Stomach (tissue), 9 donors: Measurements from ENCODE around the gene PRRT2. TPM values are rescaled to one million over a fixed set of nuclear protein-coding genes. Genes with fewer than 3 reads are reported as not detected.
A peak's percentile ranks its signal among the peaks of the same experiment; 100 is the strongest.

Experiments
- DNase-seq, 2 donors: peaks; one replicate each; pipeline versions ENCODE4 v3.0.0 to v3.0.0-alpha.2; 2013 to 2019
- H3K27ac ChIP-seq, 5 donors: fragments of 200-600 bp in 4 of 5; sonication (generic) in 4 of 5; one replicate each; pipeline ENCODE4 v1.5.1; 2013 to 2019; ENCODE audit warnings: mild to moderate bottlenecking in 1 of 5, moderate library complexity in 1 of 5
- H3K27me3 ChIP-seq, 3 donors: fragments of 200-600 bp; sonication (generic); one replicate each; pipeline ENCODE4 v1.5.1; 2017 to 2019; ENCODE audit warnings: mixed run types in 1 of 3
- H3K36me3 ChIP-seq, 4 donors: fragments of 200-600 bp; sonication (generic); 1 replicate in 3 of 4; 2 replicates in 1 of 4; pipeline ENCODE4 v1.5.1; 2016 to 2019
- H3K4me1 ChIP-seq, 4 donors: fragments of 200-600 bp; sonication (generic); one replicate each; pipeline ENCODE4 v1.5.1; 2016 to 2019
- H3K4me3 ChIP-seq, 4 donors: fragments of 200-600 bp; sonication (generic) in 3 of 4; one replicate each; pipeline ENCODE4 v1.5.1; 2016 to 2019; ENCODE audit warnings: mild to moderate bottlenecking in 1 of 4
- H3K9me3 ChIP-seq, 4 donors: fragments of 200-600 bp; sonication (generic); one replicate each; pipeline ENCODE4 v1.5.1; 2016 to 2019
- CTCF ChIP-seq, 7 experiments: fragments of 450-650 bp in 4 of 7; fragments of 200-600 bp in 3 of 7; sonication (generic) in 3 of 7; IDR thresholded peaks; one replicate each; pipeline ENCODE4 v1.5.1; 2016 to 2019; ENCODE audit warnings: antibody characterized with exemption in 7 of 7, control low read depth in 2 of 7, mild to moderate bottlenecking in 1 of 7
- EP300 ChIP-seq: sonication (generic); formaldehyde crosslinking; IDR thresholded peaks from one replicate; pipeline ENCODE4 v1.6.1; 2017; ENCODE audit warnings: antibody characterized with exemption
- POLR2A ChIP-seq, 4 donors: fragments of 450-650 bp; IDR thresholded peaks; one replicate each; pipeline ENCODE4 v1.6.1; 2016; ENCODE audit warnings: antibody characterized with exemption in 4 of 4, control low read depth in 2 of 4, mild to moderate bottlenecking in 1 of 4, moderate library complexity in 1 of 4
- POLR2AphosphoS5 ChIP-seq, 3 donors: sonication (generic); formaldehyde crosslinking; IDR thresholded peaks; one replicate each; pipeline ENCODE4 v1.6.1; 2016; ENCODE audit warnings: antibody characterized with exemption in 3 of 3
- WGBS, 5 donors: extraction: QIAGEN DNeasy Blood & Tissue Kit in 3 of 5; methylation state at CpG; one replicate each; pipeline versions ENCODE4 v1.1.5 to v1.1.7; 2013 to 2018; 5-methylcytosine and 5-hydroxymethylcytosine counted together
- intact Hi-C: fragments of 100-400 bp; cut with DNase I; formaldehyde crosslinking; loops from one replicate; pipeline ENCODE4 v1.15.1; 2023; ENCODE audit warnings: low total_unique reads
- polyA plus RNA-seq, 3 donors: library from polyadenylated mRNA; stranded (reverse); fragments of 200-250 nt; gene quantifications; one replicate each; pipeline ENCODE4 v1.2.3, GENCODE V29; 2013
- total RNA-seq, 5 donors: library from RNA; depleted of rRNA; stranded (reverse); fragments of >200 nt; gene quantifications; one replicate each; pipeline versions ENCODE4 v1.1.0 to v1.2.3, GENCODE V29; 2014 to 2016
- donor health status: healthy with polysubstance abuse.
- donor health status: Bipolar disorder and iron deficiency.
- donor health status: healthy.

PRRT2 gene
- total and polyA plus RNA-seq, 8 donors: 0.62 to 17.4 (median 4.0) TPM; not detected in 3

GRCh38 chr16:29862383-29862883, 50.4 kb downstream of the PRRT2 start:
- DNase-seq: peak; percentile 34 to 62
- Histone ChIP-seq H3K9me3 (no peaks in the 10 kb centered on the region), H3K4me1 (peaks cover 15 to 46% (median 37%) of the 10 kb centered on the region in 4 donors), H3K4me3 (peak overlapping the region; percentile 94 to 99 (median 98)), H3K36me3 (peaks cover 23 to 38% (median 31%) of the 10 kb centered on the region in 4 donors), H3K27me3 (no peaks in the 10 kb centered on the region), H3K27ac (peak overlapping the region; percentile 85 to 96 (median 92))
- 1 to 2% (median 2%) methylated on average over 14 to 27 of the region's 27 CpGs for WGBS, 5 donors
- intact Hi-C loops: loop anchor here (10.0 kb wide), 1 partner anchor 162 kb away; the partner anchor contains the start of gene C16orf92
- TF ChIP-seq POLR2AphosphoS5 (IDR thresholded peaks at IDR 0.05) (no peak), CTCF (IDR thresholded peaks at IDR 0.05) (peak in 1 of 7 experiments; percentile 6)

GRCh38 chr16:29862884-29863668, 51.1 kb downstream of the PRRT2 start, which contains the start of gene CDIPT:
TSS of gene CDIPT (minus strand) at chr16:29863226. CDS start at chr16:29862857, 369 bp downstream.
- no peak for TF ChIP-seq EP300
- TF ChIP-seq POLR2AphosphoS5 (IDR thresholded peaks at IDR 0.05): peak; percentile 79 to 96 (median 84)
- no peak for TF ChIP-seq POLR2A (IDR thresholded peaks at IDR 0.05)
- peak in 5 of 7 experiments; percentile 45 to 76 (median 52) for TF ChIP-seq CTCF (IDR thresholded peaks at IDR 0.05)
- H3K27ac ChIP-seq: peak within 1 kb of the TSS; percentile 85 to 96 (median 92)
- DNase-seq: peak; percentile 94 to 99
- intact Hi-C loops: loop anchor here (10.0 kb wide), 1 partner anchor 162 kb away; the partner anchor contains the start of gene C16orf92
- H3K27me3 ChIP-seq: no peaks in the 10 kb centered on the region
- 0 to 1% (median 0%) methylated on average over 35 to 57 of the region's 57 CpGs for WGBS, 5 donors
- peaks cover 15 to 46% (median 37%) of the 10 kb centered on the region in 4 donors for H3K4me1 ChIP-seq
- peak within 1 kb of the TSS; percentile 94 to 99 (median 98) for H3K4me3 ChIP-seq
- H3K9me3 ChIP-seq: no peaks in the 10 kb centered on the region
- H3K36me3 ChIP-seq: peaks cover 23 to 34% (median 31%) of the 10 kb centered on the region in 4 donors

- H3K4me3 ChIP-seq: peak overlapping the region; percentile 94 to 99 (median 98)
Observed at GRCh38 chr16:29863669-29863984, 51.6 kb downstream of the PRRT2 start.

More at GRCh38 chr16:29863669-29863984, 51.6 kb downstream of the PRRT2 start:
- H3K36me3 ChIP-seq: peaks cover 20 to 28% (median 26%) of the 10 kb centered on the region in 4 donors
- no peak for DNase-seq
- no peaks in the 10 kb centered on the region for H3K27me3 ChIP-seq
- H3K4me1 ChIP-seq: peaks cover 15 to 42% (median 34%) of the 10 kb centered on the region in 4 donors
- intact Hi-C loops: loop anchor here (10.0 kb wide), 1 partner anchor 161 kb away; the partner anchor contains the start of gene C16orf92
- WGBS, 5 donors: 33 to 52% (median 36%) methylated on average over 11 to 16 of the region's 16 CpGs
- peak overlapping the region; percentile 85 to 96 (median 92) for H3K27ac ChIP-seq
- no peak for TF ChIP-seq EP300
- TF ChIP-seq CTCF (IDR thresholded peaks at IDR 0.05): no peak
- no peak for TF ChIP-seq POLR2A (IDR thresholded peaks at IDR 0.05)
- TF ChIP-seq POLR2AphosphoS5 (IDR thresholded peaks at IDR 0.05): no peak
- no peaks in the 10 kb centered on the region for H3K9me3 ChIP-seq
